Transverse colon (tissue), 4 donors: ENCODE results near the gene UBE4A.

Experiments used
- POLR2A ChIP-seq: fragments of 450-650 bp; IDR thresholded peaks from one replicate; pipeline ENCODE4 v1.6.1; 2016; ENCODE audit warnings: antibody characterized with exemption, mild to moderate bottlenecking, moderate library complexity
- POLR2AphosphoS5 ChIP-seq, 3 donors: sonication (generic); formaldehyde crosslinking; IDR thresholded peaks; one replicate each; pipeline ENCODE4 v1.6.1; 2016; ENCODE audit warnings: antibody characterized with exemption in 3 of 3
- TF ChIP-seq, protein P1 (sequence below), 5 experiments: fragments of 200-600 bp in 3 of 5; fragments of 450-650 bp in 2 of 5; sonication (generic) in 3 of 5; IDR thresholded peaks; 1 replicate in 2 of 5; 2 replicates in 3 of 5; pipeline ENCODE4 v1.5.1; 2016 to 2017; ENCODE audit warnings: antibody characterized with exemption in 5 of 5, inconsistent platforms in 3 of 5, mild to moderate bottlenecking in 2 of 5, moderate library complexity in 1 of 5

- TF ChIP-seq, protein P1, sequence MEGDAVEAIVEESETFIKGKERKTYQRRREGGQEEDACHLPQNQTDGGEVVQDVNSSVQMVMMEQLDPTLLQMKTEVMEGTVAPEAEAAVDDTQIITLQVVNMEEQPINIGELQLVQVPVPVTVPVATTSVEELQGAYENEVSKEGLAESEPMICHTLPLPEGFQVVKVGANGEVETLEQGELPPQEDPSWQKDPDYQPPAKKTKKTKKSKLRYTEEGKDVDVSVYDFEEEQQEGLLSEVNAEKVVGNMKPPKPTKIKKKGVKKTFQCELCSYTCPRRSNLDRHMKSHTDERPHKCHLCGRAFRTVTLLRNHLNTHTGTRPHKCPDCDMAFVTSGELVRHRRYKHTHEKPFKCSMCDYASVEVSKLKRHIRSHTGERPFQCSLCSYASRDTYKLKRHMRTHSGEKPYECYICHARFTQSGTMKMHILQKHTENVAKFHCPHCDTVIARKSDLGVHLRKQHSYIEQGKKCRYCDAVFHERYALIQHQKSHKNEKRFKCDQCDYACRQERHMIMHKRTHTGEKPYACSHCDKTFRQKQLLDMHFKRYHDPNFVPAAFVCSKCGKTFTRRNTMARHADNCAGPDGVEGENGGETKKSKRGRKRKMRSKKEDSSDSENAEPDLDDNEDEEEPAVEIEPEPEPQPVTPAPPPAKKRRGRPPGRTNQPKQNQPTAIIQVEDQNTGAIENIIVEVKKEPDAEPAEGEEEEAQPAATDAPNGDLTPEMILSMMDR (IDR thresholded peaks at IDR 0.05): no peak
- TF ChIP-seq POLR2A (no peak), POLR2AphosphoS5 (IDR thresholded peaks at IDR 0.05) (no peak)
Observed at GRCh38 chr11:118430956-118431355, 71.6 kb downstream of the UBE4A start.
